HG03097 (cell line): Measurements from ENCODE around the gene DOCK1.

ENCODE experiments used
- ATAC-seq: cut with Tn5 transposase; IDR thresholded peaks from one replicate; pipeline ENCODE4 v1.9.1; 2021; ENCODE audit not compliant: unreplicated experiment, low FRiP score

Gene DOCK1

DNA sequence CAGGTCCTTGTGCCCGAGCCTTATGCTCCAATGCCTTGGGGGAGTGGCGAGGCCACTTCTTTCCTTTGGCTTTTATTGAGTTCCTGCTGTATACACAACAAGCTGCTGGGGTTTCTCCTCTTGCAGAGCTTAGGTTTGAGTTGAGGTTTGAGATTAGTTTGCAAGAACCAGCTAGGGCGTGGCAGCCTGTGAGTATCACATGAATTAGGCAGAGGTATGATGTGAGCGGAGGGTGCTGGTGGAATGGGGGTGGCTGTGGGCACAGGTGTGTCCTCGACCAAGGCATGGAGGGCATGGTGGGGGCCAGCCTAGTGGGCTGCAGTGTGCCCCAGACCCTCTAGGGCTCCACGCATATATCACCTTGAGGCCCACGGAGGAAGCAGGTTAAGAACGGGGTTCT, 123.3 kb downstream of the DOCK1 start:
- ATAC-seq, result no peak

DNA sequence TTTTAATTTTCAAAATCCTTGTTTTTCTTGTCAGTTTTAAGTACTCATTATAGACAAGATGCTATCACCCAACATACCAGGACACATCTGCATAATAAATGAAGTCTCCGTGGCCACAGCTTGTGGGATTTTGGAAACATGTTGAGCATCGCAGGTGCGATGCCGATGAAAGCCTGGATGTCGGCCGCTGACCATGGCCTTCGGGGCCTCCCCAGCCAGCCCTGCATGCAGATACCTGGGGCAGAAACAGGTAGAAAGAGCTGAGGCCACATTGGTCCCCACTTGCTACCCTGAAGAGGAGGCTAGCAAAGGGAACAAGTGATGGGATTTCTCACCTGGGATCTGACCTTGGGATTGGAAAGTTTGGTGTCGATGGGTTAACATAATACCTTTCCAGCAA, 123.8 kb downstream of the DOCK1 start:
- no peak for ATAC-seq

DNA sequence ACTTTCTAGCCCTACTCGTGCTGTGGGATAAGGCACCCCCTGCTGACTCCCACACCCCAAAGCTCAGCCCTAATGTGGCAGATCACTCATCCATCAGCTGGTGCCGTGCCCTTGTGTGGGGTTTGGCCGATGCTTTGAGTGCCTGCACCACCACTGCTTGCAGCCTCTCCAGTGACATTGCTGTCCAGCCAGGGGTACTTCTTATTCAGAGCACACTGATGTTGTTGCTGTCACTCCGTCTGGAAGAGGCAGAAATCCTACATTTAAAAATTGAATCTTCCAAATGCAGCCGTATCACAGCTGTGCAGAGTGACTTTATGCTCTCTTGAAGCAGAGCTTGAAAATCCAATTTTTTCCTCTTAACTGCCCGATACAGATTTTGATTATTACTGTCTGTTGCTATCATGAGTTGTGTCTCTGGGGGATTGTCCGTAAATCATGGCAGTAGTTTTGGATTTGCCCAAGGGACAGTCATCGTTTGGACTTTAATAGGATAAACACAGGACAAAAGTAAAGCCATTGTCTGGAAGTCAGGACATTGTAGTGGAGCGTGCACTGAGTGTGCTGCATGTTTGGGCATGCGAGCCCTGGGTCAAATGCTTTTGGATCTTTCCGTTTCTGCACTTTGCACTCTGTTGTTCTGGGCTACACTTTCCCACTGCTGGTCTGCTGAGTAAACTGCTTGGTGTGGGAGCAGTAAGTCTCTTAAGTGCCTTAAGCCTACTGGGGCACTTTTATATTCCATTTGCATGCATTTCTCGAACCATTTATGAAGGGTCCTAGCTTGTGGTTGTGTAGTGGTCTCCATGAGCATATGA, 128.2 kb downstream of the DOCK1 start:
- no peak for ATAC-seq

DNA sequence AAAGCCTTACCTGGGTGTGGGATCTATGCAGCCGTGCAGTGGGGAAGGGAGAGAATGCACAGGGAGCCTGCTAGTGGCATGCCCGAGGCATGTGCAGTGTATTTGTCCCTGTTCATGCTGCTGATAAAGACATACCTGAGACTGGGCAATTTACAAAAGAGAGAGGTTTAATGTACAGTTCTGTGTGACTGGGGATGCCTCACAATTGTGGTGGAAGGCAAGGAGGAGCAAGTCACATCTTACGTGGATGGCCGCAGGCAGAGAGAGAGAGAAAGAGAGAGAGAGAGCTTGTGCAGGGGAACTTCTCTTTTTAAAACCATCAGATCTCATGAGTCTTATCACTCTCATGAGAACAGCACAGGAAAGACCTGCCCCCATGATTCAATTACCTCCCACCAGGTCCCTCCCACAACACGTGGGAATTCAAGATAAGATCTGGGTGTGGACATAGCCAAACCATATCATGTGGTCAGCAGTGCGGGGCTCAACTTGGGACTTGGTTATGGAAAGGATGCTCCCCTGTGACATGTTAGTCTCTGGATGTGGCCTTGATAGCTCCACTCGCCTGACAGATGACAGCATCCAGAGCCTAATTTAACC, 128.9 kb downstream of the DOCK1 start:
- ATAC-seq, result no peak

DNA sequence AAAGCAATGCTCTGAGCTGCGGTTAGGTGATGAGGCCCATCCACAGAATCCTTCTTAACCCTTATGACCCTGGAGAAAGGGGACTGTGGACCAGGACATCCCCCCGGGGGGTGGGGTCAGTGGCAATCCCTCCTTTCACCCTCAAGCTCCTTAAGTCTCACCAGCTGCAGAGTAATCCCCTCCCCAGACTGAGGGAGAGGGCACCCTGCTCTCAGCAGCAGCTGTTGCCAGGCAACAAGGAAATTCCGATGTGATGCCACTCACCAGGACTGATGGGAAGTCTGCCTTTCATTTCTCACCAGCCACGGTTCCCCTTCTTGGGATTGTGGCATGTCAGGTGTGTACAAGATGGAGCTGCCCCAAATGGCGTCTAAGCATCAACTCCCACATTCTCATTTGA, 129.6 kb downstream of the DOCK1 start:
- ATAC-seq, result no peak

DNA sequence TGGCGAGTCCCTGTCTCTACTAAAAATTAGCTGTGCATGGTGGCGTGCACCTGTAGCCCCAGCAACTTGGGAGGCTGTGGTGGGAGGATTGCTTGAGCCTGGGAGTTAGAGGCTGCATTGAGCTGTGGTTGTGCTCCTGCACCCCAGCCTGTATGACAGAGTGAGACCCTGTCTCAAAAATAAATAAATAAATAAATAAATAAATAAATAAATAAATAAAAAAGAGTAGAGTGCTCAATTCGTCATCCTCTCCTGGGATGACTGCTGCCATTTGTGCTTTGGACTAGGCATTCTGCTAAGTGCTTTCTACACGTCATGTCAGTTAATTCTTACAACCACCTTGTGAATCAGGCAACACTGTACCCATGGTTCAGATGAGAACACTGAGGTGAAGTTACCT, 130.6 kb downstream of the DOCK1 start:
- ATAC-seq, result no peak

DNA sequence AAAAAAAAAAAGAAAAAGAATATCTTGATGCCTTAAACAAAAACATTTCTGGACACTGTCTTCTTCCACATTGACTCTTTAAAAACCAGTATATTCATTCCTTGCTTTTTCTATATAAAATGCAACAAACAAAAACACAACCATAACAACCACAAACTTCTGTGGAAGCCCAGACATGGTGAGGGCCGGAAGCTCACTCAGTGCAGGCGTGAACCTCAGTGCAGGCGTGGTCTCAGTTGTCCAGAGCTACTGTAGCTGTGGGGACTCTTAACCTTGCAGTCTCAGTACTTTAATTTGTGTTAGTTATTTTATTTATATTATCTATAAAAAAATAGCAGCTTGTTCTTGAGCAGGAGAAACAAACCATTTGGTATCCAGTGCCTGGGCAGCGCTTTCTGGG, 131.8 kb downstream of the DOCK1 start:
- no peak for ATAC-seq

DNA sequence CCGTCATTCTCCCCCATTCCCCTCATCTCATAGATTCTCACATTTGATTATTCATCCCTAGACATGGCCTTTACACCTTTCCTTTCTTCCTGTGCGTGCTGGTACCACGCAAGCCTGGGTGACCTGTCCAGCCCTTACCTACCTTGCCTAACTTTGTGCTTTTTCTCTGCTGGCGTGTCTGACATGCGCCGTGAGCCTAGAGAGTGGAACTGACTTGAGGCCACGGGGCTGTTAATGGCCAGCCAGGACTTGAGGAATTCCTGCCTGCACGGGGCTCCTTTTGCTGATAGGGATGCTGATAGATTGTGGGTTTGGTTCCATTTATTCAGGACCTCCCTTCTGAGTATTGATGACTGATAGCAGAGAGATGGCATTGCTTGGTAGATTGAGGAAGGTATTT, 134.2 kb downstream of the DOCK1 start:
- no peak for ATAC-seq

DNA sequence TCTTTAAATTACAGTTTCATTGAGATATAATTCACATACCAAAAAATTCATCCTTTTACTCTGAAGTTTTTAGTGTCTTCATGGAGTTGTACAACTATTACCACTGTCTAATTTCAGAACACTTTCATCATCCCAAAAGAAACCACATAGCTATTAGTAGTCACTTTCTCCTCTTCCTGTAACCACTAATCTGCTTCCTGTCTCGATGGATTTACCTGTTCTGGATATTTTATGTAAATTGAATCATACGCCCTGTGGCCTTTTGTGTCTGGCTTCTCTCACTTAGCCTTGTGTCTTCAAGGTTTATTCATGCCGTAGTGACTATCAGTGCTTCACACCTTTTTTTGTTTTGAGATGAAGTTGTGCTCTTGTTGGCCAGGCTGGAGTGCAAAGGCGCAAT, 135.5 kb downstream of the DOCK1 start:
- no peak for ATAC-seq

DNA sequence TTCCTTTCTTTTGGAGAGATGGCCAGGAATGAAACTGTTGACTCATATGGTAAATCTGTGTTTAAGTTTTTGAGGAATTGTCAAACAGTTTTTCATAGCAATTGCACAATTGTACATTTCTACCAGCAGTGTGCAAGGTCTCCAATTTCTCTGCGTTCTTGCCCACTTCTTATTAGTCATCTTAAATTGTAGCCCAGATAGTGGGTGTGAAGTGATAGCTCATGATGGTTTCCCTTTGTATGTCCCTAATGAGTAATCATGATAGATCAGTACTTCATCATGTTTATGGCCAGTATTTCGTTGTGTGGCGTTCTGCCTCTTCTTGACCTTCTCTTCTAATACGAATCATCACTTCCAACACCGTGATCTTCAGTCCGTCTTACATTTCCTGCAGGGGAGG, 136.3 kb downstream of the DOCK1 start:
- ATAC-seq, result no peak

DNA sequence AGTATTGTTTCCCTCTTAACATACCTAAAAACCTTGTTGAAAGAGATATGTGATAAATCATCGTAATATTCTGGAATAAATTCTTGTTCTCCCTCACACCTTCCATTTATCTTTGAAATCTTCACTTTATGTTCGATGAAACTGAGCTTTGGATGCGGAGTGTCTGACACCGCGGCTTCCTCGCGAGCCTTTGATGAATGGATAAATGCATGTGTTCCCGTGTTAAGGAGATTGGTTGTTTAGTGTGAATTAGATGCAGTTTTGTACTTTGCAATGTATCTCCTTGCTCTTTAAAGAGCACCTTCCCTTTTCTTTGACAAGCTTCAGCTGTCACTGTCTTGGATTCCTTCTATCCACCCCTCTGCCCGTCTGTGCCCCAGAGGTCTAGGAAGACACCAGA, 138.1 kb downstream of the DOCK1 start:
- ATAC-seq, result no peak

DNA sequence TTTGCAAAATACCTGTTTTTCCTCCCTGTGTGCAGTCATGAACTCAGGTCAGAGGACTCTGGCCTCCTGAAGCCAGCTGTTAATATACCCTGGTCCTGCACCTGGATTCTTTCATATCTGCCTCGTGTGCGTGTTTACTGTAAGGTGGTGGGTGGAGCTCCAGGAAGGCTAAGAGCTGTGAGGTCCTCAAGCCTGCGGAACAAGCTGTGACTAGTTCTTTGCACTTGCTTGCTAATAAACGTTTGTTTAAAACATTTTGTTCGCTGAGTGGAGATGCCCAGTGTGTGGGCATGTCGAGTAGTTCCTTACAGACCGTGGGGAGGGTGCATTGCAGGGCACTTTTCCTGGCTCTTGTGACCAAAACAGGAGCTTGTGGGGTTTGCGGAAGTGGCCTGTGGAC, 139.0 kb downstream of the DOCK1 start:
- no peak for ATAC-seq

DNA sequence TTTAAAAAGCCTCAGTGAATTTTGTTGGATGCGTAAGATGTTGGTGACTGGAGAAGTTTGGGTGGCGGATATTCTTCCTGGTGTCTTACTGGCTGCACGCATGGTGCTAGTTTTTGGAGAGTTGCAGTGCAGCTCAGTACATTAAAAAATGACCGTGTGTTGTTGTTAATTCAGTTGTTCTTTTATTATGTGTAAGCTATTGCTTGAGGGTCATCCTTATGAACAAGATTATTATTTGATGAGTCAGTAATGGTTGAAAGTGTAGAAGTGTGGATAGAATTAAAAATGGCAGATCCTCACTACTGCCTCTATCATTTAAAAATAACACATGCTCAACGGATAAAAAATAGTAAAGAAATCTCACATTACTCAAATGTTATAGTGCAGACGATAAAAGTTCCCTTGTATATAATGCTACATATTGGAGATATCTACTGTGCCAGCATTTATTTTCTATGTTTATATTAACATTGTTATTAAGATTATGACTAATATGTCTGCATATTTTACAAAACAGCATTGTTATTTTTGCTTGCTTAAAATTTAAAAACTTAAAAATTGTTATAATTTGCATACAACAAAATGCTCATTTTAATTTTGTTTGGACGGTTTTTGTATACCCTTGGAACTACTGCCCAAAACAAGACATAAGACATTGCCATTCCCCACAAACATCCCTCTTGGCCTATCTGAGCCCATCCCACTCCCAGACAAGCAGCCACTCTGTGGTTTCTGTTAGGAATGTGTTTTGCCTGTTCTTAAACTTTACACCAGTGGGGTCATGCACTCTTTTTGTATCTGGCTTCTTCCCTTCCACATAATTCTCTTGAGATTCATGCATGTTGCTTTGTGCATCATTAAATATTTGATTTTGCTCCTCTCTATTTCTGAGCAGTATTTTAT, 142.0 kb downstream of the DOCK1 start:
- ATAC-seq, result no peak

DNA sequence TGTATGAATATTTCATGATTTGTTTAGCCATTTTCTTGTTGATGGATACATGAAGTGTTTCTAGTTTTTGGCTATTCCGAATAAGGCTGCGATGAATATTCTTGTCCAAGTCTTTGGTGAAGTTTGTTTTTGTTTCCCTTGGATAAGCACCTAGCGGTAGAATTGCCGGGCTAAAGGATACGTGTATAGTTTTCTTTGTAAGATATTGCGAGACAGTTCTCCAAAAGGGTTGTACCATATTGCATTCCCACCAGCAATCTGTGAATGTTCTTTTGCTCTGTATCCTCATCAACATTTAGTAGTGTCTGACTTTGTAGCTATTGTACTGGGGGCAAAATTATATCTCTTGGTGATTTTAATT, 142.6 kb downstream of the DOCK1 start:
- ATAC-seq, result no peak

DNA sequence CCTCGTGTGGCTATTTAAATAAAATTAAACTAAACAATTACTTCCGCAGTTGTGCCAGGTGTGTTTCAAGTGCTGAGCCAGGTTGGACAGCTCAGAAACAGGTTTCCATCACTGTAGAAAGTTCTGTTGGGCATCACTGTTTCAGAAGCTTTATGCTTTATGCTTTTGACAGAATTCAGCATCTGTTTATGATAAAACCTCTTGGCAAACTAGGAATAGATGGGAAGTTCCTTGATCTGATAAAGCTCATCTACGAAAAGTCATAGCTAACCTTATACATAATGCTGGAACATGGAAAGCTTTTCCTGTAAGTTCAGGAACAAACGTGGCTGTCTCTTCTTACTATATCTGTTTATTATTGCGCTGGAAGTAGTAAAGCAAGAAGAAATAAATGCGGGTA, 143.4 kb downstream of the DOCK1 start:
- no peak for ATAC-seq

DNA sequence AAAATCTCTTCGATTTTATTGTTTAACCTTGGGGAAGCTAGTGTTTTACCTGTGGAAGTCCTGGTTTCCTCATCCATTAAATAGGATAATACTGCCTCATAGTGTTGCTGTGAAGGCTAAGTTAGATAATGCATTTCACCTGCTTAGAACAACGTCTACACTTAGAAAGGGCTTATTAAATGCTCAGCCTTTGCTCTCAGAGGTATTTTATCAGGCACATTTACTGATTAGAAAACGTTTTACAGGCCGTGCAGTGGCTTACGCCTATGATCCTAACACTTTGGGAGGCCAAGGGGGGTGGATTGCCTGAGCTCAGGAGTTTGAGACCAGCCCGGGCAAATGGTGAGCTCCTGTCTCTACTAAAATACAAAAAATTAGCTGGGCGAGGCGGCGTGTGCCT, 146.8 kb downstream of the DOCK1 start:
- ATAC-seq, result no peak

DNA sequence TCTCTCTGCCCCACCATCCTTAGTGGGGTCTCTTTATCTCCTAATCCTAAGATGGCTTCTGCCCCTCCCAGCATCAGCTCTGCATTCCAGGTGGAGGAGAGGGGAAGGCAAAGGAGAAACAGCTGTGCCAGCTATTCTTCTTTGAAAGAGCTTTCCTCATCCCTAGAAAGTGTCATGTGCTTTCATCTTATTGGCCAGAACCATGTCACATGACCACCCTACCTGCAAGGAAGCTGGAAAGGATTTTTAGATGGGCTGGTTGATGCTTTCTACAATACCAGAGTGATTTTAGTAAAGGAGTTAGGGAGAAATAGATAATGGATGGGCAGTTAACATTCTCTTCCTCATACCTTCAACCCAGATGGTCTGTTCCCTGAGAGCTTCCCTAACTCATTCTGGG, 150.0 kb downstream of the DOCK1 start:
- ATAC-seq, result no peak

DNA sequence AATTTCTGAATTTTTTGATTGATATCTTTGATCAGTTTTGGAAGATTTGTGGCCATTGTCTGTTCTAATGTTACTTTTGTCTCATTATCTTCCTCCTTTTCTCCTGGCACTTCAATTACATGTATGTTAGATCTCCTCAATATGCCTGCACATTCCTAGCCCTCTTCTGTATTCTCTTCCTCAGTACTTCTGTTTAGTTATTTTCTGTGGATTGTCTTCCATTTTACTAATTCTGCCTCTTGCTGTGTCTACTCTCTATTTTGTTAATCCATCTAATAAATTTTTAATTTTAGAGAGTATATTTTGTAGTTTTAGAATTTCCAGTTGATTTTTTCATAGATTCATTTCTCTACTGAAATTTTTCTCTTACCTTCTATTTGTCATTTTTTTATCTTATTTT, 154.1 kb downstream of the DOCK1 start:
- no peak for ATAC-seq

DNA sequence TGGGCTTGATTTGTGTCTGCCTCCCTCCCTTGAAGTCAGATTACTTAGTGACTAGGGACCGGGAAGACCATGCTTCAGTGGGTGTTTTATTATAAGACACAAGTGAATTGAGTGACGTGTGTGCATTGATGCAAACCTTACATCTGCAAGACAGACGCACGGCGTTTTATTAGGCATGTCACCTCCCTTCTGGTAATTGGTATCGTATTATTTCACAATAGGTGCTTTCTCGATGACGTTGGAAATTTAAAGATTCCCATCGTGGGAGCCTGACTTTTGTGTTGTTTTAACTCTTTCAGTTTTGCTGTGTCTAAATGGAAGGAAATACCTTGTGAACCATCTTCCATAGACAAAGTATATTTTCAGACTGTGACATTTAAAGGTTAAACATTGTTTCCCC, 158.5 kb downstream of the DOCK1 start:
- ATAC-seq, result no peak

DNA sequence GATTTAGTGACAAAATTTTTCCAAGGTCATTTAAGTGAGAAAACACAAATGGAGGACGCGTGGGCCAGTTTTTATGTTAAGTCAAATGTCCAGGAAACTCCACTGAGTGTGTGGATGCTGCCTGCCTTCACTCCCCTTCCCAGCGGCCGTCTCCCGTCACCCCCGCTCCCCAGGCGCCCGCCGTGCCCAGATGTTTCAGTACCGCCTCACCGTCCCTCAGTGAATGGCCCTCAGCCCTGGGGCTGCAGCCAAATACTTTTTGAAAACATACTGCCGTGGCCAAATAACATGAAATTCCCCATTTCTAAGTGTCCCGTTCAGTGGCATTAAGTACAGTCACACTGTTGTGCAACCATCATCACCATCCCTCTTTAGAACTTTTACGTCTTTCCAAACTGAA, 159.2 kb downstream of the DOCK1 start:
- no peak for ATAC-seq

DNA sequence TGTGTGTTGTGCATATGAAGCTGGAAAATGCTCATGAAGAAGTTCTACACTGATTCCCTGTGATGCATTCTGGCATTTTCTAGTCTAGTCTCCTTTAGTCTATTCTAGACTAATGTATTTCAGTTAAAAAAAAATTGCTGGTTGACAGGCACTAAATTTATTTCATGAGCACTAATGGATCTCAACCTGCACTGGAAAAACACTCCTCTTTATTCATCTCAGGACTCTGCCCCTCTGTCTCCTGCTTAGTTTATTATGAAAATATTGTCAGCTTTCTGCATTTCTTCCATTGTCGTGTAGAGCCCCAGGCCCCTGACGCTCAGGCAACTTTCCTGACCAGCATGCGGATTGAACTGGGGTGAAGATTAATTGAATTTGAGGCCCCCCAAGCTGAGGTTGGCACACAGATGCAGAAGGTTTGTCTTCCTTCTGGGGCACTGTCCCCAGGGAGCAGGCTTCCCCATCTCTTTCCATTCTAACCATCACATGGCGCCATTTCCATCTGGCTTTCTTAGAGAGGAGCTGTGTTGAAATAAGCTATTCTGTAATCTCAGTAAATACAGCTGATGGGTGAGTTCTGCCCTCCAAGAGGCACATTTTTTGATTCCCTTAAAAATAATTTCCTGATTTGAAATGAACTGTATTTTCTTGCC, 162.4 kb downstream of the DOCK1 start:
- no peak for ATAC-seq
